GM19238 (cell line): ENCODE data around the gene ITGAX.
"Not testable (repeated sequence)": the region's sequence is repeated elsewhere in the genome, so short reads cannot be mapped to it uniquely, and the experiment has no call there.

Experiments
- DNase-seq: peaks from one replicate; pipeline ENCODE4 v3.0.0; 2011; ENCODE audit warnings: low spot score; ENCODE audit not compliant: insufficient read length

The ITGAX gene

DNA sequence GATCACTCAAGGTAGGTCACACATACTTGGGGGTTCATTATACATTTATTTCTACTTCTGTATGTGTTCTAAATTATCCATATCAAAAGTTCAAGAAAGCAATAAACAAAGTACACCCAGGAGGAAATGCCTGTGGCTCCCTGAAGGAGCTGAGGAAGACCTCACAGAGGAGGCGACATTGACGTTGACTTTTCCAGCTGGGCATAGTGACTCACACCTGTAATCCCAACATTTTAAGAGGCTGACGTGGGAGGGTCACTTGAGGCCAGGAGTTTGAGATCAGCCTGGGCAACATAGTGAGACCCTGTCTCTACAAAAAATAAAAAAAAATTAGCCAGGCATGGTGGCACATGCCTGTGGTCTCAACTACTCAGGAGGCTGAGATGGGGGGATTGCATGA lies 54.5 kb downstream of the ITGAX start:
- no peak for DNase-seq

DNA sequence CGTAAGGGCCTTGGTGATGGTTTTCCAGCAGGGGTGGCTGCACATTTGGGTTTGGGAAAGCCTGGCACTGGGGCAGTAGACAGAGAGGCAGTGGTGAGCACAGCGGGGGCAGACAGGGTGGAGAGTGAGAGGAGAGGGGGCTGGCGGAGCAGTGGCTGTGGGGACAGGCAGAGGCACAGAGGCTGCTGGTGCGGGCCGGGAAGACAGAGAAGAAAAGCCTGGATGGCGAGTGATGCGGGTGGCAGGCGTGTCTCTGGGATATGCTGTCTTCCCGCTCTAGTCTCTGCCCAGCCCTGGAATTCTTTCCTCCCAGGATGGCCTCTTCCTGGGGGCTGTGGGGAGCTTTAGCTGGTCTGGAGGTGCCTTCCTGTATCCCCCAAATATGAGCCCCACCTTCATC lies 55.1 kb downstream of the ITGAX start:
- DNase-seq, result no peak

DNA sequence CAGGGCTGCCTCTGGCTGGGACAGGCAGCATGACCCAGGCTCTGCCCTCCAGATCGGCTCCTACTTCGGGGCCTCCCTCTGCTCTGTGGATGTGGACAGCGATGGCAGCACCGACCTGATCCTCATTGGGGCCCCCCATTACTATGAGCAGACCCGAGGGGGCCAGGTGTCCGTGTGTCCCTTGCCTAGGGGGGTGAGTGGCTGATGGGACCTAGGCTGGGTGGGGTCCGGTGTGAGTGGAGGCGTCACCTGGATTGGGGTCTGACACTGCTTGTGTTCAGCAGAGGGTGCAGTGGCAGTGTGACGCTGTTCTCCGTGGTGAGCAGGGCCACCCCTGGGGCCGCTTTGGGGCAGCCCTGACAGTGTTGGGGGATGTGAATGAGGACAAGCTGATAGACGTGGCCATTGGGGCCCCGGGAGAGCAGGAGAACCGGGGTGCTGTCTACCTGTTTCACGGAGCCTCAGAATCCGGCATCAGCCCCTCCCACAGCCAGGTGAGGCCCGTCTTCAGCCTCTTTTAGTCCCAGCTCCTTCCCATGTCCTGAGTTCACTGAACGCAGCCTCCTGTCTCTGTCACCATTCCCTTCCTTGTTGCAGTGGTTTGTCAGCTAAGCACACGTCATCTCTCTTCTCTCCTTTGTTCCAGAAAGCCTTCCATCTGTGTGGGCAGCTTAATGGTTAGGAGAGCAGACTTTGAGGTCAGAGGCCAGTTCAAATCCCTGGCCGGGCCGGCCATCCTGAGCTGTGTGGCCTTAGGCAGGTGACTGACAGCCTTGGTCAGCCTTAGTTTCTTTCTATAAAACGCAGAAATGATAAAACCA lies 56.3 kb downstream of the ITGAX start:
- no peak for DNase-seq

DNA sequence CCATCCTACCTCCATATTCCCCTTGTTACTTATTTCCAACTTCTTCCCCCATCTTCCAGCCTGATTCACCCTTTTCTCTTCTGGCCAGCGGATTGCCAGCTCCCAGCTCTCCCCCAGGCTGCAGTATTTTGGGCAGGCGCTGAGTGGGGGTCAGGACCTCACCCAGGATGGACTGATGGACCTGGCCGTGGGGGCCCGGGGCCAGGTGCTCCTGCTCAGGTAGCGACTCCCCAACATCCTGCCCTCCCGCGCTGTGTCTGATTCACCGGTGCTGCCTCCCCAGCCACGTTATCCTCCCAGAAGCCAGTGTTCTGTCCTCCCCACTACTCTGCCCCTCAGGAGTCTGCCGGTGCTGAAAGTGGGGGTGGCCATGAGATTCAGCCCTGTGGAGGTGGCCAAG lies 57.8 kb downstream of the ITGAX start:
- DNase-seq, result no peak

DNA sequence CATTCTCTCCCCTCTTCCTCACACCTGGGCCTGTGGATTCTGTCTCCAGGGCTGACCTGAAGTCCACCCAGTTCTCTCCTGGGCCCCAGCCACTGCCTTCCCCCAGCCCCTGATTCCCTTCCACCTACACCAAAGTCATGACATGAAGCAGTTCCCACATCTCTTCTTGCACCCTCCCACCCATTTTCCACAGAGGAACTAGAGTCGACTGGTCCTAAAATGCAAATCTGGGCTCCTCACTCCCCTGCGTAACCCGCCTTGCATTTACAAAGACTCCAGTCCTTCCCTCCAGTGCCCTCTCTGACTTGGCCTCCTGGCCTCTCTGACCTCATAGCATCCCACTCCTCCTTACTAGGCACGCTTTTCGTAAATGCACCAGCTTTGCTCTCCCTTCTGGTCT lies 58.4 kb downstream of the ITGAX start:
- no peak for DNase-seq

DNA sequence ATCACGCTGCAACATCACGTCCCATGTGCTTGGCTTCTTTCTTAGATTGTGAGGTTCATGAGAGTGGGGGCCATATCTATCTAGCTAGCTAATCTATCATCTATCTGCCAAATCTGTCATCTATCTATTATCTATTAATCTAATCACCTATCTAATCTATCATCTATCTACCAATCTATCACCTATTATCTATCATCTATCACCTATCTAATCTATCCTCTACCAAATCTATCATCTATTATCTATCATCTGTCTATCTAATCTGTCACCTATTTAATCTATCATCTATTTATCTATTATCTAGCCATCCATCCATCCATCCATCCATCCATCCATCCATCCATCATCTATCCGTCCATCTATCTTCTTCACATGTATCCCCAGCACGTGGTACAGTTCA lies 59.0 kb downstream of the ITGAX start:
- no peak for DNase-seq

DNA sequence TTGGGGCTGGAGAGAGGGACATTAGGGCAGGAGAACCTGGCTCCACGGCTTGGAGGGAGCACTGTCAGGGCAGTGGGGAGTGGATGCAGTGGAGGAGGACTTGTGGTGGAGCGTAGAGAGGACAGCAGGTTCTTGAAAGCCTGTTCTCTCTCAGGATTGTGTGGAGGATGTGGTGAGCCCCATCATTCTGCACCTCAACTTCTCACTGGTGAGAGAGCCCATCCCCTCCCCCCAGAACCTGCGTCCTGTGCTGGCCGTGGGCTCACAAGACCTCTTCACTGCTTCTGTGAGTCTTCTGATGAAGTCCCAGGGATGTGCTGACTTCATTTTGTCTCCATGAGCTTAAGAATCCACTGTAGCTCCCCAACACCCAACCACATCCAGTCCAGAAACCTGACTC lies 59.7 kb downstream of the ITGAX start:
- DNase-seq, result no peak

DNA sequence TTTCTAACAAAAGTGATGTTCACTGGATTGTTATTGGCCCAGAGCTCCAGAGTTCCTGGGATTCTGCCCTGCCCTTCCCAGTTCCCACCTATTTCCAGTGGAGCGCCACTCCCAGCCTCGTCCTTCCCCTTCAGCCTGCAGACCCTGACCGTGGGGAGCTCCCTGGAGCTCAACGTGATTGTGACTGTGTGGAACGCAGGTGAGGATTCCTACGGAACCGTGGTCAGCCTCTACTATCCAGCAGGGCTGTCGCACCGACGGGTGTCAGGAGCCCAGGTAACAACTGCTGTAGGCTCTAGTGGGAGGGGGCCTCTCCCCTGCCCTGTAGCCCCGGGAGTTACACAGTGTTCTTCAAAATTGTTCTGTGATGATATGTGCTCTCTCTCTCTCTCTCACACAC lies 61.4 kb downstream of the ITGAX start:
- DNase-seq, result no peak

DNA sequence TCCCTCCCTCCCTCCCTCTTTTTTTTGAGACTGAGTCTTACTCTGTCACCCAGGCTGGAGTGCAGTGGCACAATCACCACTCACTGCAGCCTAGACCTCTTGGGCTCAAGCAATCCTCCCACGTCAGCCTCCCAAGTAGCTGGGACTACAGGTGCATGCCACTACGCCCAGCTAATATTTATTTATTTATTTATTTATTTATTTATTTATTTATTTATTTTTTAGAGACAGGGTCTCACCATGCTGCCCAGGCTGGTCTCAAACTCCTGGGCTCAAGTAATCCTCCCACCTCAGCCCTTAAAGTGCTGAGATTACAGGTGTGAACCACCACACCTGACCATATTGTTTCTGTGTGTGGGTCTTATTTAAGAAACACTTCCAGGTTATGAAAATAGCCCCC lies 62.1 kb downstream of the ITGAX start:
- not testable (repeated sequence) for DNase-seq

DNA sequence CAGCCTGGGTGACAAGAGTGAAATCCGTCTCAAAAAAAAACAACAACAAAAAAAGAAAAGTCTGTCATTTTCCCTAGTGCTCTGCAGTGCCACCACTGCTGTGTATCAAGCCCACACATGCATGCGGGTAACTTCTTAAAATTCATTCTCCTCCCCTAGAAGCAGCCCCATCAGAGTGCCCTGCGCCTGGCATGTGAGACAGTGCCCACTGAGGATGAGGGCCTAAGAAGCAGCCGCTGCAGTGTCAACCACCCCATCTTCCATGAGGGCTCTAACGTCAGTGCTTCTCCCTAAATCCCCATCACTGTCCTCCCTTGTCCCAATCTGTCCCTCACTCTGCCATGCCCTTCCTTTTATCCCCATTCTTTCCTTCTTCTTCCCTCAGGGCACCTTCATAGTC lies 62.9 kb downstream of the ITGAX start:
- no peak for DNase-seq

DNA sequence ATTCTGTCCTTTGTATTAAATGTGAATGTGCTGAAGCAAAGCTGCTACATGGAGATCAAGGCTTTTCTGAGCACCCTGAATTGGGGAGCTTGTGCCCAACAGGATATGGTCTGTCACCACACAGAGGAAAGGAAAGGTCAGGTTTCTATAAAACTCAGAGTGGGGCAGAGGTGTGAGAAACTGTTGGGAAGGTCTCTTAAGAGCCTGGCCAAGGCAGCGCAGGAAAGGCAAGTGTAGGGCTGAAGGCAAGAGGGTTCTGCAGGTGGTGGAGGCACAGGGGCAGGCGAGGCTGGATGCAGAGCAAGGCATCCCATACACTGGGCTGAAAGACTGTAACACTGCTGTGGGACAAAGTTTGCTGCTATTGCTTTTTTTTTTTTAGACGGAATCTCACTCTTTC lies 65.1 kb downstream of the ITGAX start:
- no peak for DNase-seq

DNA sequence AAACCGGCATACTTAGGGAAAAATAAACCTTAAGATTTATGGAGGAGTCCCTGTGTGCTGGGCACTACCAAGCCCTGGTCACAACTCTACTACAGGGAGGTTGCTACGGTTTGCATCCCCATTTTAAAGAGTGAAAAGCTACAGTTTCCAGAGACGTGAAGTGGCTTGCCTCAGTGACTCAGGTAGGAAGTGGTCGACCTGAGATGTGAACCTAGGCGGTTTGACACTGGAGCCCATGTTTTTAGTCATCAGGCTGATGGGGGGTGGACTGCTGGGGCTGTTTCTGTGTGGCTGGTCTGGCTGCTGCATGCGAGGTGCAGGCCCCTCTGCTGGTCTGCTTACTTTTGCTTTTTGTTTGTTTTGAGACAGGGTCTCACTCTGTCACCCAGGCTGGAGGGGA lies 66.6 kb downstream of the ITGAX start:
- no peak for DNase-seq

DNA sequence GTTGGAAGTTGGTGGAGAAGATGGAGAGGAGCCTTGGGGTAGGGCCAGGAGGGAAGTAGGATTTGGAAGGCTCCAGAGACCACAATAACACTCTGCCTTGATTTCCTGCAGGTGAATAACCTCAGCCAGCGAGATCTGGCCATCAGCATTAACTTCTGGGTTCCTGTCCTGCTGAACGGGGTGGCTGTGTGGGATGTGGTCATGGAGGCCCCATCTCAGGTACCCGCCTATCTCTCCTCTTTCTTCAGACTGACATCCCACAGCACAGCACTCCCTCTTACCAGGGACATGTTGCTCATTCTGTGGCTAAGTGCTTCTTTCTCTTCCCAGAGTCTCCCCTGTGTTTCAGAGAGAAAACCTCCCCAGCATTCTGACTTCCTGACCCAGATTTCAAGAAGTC lies 68.3 kb downstream of the ITGAX start:
- no peak for DNase-seq

DNA sequence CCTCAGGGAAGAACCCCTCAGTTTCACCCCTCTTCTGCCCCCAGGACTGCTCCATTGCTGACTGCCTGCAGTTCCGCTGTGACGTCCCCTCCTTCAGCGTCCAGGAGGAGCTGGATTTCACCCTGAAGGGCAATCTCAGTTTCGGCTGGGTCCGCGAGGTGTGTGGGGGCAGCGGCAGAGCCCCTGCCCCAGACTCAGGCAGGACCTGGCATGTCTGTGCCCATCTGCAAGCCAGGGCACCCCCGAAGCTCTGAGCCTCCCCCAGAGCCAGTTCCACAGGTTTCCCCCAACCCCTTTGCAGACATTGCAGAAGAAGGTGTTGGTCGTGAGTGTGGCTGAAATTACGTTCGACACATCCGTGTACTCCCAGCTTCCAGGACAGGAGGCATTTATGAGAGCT lies 68.8 kb downstream of the ITGAX start:
- DNase-seq, result no peak

DNA sequence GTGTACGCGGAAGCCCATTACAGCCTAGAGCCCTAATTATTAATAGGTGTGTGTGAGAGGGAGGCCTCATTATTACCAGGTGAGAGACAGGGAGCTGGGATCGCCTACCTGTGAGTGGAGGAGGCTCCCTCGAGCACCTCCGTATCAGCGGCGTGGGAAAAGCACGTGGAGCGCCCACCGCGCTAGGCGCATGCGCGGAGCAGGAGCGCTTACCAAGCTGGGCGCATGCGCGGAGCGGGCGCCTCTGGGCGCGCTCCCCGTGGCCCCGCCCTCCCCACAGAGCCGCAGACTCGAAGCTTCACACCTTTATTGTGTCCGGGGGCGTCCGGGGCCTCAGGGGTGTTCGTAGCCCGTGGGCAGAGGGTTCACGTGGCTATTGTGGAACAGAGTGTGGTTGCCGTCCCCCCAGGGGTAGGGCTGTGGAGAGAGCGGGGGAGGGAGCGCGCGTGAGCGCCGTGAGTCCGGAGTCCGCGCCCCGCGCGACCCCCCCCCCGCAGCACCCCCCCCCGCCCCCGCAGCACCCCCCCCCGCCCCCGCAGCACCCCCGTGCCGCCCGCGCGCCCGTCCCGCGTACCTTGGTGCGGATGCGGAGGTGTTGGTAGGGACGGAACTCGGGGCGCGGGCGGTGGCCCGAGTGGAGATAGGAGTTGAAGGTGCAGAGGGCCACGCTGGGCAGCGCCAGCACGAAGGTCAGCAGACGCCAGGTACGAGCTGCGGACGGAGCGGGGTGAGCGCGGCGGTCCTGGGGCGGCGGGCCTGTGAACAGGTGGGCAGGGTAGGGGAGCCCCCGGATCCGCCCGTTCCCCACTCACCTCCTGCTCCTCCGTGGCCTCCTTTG lies 72.7 kb downstream of the ITGAX start:
- no peak for DNase-seq

DNA sequence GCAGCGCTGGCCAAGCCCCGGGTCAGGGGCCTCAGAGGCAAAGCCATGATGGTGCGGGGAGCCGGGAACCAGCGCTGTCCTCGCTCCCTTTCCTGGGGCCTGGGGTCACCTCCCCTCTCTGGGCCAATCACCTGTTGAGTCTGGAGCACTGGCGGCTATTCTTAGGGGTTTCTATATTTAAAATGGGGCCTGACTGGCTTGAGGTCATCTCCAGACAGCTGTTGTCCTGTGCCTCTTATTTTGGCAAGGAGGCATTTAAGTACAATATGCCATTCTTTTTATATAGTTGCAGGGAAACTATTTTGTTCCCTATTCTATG lies 73.3 kb downstream of the ITGAX start, which contains the start of gene COX6A2:
Gene COX6A2 (minus strand): TSS at position 82 of the 319 bp plus-strand sequence. CDS start 35 bp downstream, at position 47.
- DNase-seq, result no peak

DNA sequence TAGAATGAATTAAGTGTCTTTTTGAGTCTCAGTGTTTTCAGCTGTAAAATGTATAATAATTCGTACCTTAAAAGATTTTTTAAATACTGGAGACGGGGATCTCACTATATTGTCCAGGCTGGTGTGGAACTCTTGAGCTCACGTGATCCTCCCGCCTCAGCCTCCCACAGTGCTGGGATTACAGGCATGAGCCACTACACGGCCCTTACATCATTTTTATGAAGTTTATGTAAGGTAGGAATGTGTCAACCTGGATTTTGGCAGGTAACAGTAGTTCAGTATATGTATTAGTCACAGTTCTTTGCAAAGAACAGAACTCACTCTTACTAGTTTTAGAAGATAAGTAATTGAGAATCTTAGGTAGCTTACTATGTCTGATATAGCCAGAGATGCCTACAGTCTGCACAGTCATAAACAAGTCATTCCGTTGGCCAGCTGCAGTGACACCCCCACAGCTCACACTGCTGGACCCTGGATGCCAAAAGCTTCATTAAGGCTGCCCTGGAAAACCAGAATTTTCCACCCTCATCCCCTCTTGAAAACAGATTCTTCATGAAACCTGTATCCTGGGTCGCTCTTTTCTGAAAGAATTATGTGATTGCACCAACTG lies 73.8 kb downstream of the ITGAX start:
- DNase-seq, result no peak

DNA sequence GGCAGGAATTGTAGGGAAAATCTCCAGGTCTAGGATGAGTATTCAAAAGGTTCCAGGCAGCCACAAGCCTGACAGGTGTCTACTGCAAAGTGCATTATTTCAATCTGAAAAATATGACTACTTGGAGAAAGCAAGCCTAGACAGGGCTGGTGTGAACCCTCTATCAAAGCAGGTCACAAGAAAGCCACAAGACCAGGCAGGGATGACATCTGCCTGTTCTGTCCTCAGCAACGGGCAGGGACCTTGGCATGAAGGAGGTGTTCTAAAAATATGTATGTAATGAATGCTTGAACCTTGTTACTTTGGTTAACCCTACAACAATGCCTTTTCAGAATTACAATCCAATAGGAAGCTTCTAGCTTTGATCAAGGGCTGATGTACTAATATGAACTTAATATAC lies 74.3 kb downstream of the ITGAX start:
- no peak for DNase-seq

DNA sequence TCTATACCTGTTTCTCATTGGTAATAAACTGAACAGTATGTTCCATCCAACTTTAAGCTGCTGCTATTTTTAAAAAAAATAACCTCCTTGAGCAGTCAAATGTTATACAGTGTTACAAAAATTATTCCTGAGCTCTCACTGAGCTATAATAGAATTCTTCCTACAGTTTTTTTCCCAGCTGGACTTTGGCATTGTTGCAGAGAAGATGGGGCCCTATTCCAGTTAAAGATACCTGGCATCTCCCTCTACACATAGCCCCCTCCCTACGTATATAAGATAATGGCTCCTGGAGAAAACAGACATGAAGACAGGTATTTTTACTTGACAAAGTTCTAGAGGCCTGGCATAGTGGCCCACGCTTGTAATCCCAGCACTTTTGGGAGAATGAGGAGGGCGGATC lies 74.8 kb downstream of the ITGAX start:
- DNase-seq, result no peak

DNA sequence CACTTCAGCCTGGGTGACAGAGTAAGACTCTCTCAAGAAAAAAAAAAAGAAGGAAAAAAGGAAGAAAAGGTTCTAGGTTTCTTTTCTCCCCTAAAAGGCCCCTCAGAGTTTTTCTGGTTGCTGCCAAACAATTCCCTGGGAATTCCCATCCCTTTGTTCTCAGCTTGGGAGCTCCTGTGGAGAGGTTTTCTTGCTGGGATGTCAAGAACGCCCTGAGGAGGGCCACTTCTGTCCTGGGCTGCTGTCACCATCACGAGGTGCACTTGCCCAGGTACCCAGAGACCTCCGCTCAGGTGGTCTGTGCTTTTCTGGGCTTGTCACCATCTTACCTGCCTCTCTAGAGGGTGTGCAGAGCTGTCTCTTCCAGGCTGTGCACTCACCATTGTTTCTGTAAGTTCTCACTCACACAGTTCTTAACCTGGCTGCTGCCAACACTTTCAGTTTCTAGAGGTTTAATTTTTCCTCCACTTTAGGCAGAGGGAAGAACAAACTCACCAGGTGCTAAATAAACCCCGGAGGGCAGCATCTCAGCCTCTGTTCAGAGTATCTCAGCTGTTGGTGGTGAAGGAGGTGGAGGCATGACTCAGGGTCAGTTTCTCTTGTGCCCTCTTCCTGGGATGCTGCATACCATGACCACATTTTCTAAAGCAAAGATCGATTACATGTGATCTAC lies 75.5 kb downstream of the ITGAX start:
- no peak for DNase-seq
